ENCODE measurements around the gene G3BP1. TPM values are rescaled to one million over a fixed set of nuclear protein-coding genes. Genes with fewer than 3 reads are reported as not detected.

G3BP1 gene
- total and polyA plus RNA-seq, 9 of the 15 experiments (the other 6 are each of a cell fraction or from before 2014, with no cell fraction given): 54.7 to 264 (median 105) TPM

DNA sequence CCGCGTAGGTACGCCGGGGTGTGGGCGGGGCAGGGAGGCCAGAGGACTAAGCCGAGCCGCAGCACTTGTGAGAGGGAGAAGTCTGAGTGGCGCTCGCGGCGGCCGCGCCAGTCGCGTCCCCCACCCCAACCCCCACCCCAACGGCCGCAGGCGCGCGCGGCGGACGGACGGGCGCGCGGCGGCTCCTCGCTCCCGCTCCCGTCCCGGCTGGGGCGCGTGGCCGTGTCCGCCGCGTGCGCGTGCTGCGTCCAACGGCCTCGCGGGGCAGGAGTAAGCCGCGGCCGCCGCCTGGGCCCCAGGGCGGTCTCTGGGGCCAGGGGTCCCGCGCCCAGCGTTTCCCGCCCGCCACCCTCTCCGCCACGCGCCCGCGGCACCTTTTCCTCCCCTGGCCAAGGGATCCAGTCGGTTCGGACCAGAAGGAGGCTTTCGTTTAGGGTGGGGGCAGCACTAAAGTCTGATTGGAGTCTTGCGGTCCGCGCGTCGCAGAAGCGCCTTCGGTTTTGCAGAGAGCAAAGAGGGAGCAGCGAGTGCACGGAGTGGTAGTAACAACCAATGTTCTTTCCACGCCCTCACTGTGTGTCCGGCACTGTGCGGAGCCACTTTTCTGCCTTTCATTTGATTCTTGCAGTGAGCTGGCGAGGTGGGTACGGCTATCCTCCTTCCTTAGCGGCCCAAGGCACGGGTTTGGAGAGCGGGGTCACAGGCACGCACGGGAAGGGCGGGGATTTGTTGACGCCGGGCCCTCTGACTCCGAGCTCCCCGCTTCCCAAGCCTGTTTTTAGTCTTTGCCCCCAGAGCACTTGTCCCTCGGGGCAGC lies 483 bp downstream of the G3BP1 start (continued):
- TF ChIP-seq ZNF124 (CRISPR knock-in tag; IDR thresholded peaks at IDR 0.05) (no peak), KDM5B (IDR thresholded peaks at IDR 0.05; ENCODE audit: insufficient replicate concordance, low read depth, low read length) (peak; percentile 19), ATF6 (CRISPR knock-in tag; IDR thresholded peaks at IDR 0.05) (0 out of 2 replicates have a peak, but pooled peaks have one; percentile 24), U2AF1 (optimal IDR thresholded peaks at IDR 0.05; ENCODE audit: low read depth, low read length) (no peak), HNRNPLL (IDR thresholded peaks at IDR 0.05; ENCODE audit: low read depth, low read length, poor library complexity, severe bottlenecking) (no peak), NR2C2 (CRISPR knock-in tag; IDR thresholded peaks at IDR 0.05) (no peak), NR2C2 (tag; IDR thresholded peaks at IDR 0.05) (no peak), POLR2G (IDR thresholded peaks at IDR 0.05; ENCODE audit: low read depth, low read length) (peak; percentile 88), ZNF766 (CRISPR knock-in tag; conservative IDR thresholded peaks at IDR 0.05) (peak; percentile 47; the same call in 1 of the 2 replicates)
- TF ChIP-seq, protein P1, sequence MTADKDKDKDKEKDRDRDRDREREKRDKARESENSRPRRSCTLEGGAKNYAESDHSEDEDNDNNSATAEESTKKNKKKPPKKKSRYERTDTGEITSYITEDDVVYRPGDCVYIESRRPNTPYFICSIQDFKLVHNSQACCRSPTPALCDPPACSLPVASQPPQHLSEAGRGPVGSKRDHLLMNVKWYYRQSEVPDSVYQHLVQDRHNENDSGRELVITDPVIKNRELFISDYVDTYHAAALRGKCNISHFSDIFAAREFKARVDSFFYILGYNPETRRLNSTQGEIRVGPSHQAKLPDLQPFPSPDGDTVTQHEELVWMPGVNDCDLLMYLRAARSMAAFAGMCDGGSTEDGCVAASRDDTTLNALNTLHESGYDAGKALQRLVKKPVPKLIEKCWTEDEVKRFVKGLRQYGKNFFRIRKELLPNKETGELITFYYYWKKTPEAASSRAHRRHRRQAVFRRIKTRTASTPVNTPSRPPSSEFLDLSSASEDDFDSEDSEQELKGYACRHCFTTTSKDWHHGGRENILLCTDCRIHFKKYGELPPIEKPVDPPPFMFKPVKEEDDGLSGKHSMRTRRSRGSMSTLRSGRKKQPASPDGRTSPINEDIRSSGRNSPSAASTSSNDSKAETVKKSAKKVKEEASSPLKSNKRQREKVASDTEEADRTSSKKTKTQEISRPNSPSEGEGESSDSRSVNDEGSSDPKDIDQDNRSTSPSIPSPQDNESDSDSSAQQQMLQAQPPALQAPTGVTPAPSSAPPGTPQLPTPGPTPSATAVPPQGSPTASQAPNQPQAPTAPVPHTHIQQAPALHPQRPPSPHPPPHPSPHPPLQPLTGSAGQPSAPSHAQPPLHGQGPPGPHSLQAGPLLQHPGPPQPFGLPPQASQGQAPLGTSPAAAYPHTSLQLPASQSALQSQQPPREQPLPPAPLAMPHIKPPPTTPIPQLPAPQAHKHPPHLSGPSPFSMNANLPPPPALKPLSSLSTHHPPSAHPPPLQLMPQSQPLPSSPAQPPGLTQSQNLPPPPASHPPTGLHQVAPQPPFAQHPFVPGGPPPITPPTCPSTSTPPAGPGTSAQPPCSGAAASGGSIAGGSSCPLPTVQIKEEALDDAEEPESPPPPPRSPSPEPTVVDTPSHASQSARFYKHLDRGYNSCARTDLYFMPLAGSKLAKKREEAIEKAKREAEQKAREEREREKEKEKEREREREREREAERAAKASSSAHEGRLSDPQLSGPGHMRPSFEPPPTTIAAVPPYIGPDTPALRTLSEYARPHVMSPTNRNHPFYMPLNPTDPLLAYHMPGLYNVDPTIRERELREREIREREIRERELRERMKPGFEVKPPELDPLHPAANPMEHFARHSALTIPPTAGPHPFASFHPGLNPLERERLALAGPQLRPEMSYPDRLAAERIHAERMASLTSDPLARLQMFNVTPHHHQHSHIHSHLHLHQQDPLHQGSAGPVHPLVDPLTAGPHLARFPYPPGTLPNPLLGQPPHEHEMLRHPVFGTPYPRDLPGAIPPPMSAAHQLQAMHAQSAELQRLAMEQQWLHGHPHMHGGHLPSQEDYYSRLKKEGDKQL (CRISPR knock-in tag; IDR thresholded peaks at IDR 0.05; ENCODE audit: borderline replicate concordance): no peak
- TF ChIP-seq, protein P2, sequence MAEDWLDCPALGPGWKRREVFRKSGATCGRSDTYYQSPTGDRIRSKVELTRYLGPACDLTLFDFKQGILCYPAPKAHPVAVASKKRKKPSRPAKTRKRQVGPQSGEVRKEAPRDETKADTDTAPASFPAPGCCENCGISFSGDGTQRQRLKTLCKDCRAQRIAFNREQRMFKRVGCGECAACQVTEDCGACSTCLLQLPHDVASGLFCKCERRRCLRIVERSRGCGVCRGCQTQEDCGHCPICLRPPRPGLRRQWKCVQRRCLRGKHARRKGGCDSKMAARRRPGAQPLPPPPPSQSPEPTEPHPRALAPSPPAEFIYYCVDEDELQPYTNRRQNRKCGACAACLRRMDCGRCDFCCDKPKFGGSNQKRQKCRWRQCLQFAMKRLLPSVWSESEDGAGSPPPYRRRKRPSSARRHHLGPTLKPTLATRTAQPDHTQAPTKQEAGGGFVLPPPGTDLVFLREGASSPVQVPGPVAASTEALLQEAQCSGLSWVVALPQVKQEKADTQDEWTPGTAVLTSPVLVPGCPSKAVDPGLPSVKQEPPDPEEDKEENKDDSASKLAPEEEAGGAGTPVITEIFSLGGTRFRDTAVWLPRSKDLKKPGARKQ (CRISPR knock-in tag; IDR thresholded peaks at IDR 0.05): no peak
- TF ChIP-seq, protein P3, sequence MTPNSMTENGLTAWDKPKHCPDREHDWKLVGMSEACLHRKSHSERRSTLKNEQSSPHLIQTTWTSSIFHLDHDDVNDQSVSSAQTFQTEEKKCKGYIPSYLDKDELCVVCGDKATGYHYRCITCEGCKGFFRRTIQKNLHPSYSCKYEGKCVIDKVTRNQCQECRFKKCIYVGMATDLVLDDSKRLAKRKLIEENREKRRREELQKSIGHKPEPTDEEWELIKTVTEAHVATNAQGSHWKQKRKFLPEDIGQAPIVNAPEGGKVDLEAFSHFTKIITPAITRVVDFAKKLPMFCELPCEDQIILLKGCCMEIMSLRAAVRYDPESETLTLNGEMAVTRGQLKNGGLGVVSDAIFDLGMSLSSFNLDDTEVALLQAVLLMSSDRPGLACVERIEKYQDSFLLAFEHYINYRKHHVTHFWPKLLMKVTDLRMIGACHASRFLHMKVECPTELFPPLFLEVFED (CRISPR knock-in tag; conservative IDR thresholded peaks at IDR 0.05): no peak

Data from K562 (cell line).